Measurements from ENCODE around the gene GRIK2. TPM values are rescaled to one million over a fixed set of nuclear protein-coding genes. Genes with fewer than 3 reads are reported as not detected.

GRIK2 gene
- total RNA-seq, 3 donors from 2014 or later = 1.1 to 3.7 TPM; not detected in 1

DNA sequence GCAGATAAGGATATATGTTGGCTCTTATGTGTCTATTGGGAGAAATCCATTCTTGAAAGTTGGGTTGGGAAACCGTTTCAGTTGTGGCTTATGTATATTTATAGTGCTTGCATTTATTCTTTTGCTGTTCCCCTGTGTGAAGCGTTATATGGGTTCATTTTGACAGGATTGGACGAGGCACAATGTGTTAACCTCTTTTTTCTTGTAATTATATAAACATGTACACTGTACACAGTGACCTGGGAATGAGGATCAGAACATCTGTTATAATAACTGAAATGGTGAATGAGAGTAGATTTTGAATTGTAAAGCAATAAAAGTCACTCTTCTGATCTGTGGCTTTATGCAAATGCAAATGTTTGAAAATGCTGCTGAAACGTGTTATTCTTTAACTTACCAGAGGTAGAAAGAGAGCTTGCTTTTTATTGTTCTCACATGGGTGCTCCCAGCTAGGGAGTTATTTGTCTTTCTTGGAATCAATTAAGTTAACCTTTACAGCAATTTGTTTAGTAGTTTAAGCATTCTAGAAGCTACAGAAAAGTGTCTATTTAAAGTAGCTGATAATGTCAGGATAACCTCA is 213.7 kb downstream of the GRIK2 start:
- no peak for DNase-seq (ENCODE audit: low spot score in 2 of 2)
- H3K27ac ChIP-seq = no peak overlapping the region
- no peak for TF ChIP-seq POLR2A (IDR thresholded peaks at IDR 0.05)
- TF ChIP-seq, protein P1, sequence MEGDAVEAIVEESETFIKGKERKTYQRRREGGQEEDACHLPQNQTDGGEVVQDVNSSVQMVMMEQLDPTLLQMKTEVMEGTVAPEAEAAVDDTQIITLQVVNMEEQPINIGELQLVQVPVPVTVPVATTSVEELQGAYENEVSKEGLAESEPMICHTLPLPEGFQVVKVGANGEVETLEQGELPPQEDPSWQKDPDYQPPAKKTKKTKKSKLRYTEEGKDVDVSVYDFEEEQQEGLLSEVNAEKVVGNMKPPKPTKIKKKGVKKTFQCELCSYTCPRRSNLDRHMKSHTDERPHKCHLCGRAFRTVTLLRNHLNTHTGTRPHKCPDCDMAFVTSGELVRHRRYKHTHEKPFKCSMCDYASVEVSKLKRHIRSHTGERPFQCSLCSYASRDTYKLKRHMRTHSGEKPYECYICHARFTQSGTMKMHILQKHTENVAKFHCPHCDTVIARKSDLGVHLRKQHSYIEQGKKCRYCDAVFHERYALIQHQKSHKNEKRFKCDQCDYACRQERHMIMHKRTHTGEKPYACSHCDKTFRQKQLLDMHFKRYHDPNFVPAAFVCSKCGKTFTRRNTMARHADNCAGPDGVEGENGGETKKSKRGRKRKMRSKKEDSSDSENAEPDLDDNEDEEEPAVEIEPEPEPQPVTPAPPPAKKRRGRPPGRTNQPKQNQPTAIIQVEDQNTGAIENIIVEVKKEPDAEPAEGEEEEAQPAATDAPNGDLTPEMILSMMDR (IDR thresholded peaks at IDR 0.05) = no peak
- no peak for TF ChIP-seq POLR2AphosphoS5 (IDR thresholded peaks at IDR 0.05)
- no peaks in the 10 kb centered on the region for H3K4me1 ChIP-seq
- no peaks in the 10 kb centered on the region for H3K27me3 ChIP-seq
- H3K36me3 ChIP-seq = no peaks in the 10 kb centered on the region
- H3K4me3 ChIP-seq = no peak overlapping the region
- no peaks in the 10 kb centered on the region for H3K9me3 ChIP-seq
- intact Hi-C loops (cut with DNase I; ENCODE audit: low total_unique reads) = no loop called here

DNA sequence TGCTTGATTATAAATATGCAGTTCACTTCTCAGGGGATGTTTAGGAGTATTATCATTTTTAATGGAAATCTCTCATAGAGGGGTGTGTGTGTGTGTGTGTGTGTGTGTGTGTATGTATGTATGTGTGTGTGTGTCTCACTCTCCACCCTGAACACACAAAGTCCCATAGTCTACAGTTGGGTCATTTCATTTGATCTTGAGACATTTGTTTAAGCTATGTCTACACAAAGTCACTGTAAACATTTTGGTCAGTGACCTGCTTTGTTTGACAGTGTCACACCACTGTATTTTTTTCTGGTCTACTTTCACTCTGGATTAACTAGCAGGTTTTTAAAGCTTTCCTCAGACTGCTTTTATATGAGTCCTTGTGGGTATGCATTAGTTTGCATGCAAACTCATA is 215.2 kb downstream of the GRIK2 start:
- DNase-seq (ENCODE audit: low spot score in 2 of 2) = no peak
- Histone ChIP-seq H3K9me3 (no peaks in the 10 kb centered on the region), H3K27me3 (no peaks in the 10 kb centered on the region), H3K27ac (no peak overlapping the region), H3K4me1 (no peaks in the 10 kb centered on the region), H3K4me3 (no peak overlapping the region), H3K36me3 (no peaks in the 10 kb centered on the region)
- TF ChIP-seq, protein P1 (IDR thresholded peaks at IDR 0.05) = no peak
- no peak for TF ChIP-seq POLR2A (IDR thresholded peaks at IDR 0.05)
- TF ChIP-seq POLR2AphosphoS5 (IDR thresholded peaks at IDR 0.05) = no peak
- intact Hi-C loops (cut with DNase I; ENCODE audit: low total_unique reads) = no loop called here

DNA sequence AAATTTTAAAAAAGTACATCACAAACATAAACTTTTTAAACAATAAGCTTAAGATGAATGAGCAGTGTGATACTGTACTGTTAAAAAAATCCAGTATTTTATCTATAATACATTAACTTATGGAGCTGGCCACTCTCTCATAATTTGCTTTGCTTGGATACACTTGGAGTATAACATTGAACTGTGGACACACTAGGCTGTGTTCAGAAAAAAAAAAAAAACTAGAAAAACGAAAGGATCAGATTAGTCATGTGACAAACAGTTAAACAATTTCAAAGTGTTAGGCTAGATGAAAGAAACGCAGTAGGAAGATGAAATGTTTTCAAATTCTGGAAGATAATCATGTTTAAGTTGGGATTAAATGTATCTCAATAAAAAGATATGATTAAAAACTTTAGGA is 220.0 kb downstream of the GRIK2 start:
- intact Hi-C loops (cut with DNase I; ENCODE audit: low total_unique reads) = no loop called here
- no peaks in the 10 kb centered on the region for H3K36me3 ChIP-seq
- no peaks in the 10 kb centered on the region for H3K9me3 ChIP-seq
- TF ChIP-seq, protein P1 (IDR thresholded peaks at IDR 0.05) = no peak
- TF ChIP-seq POLR2AphosphoS5 (IDR thresholded peaks at IDR 0.05) (no peak), POLR2A (IDR thresholded peaks at IDR 0.05) (no peak)
- H3K4me1 ChIP-seq = no peaks in the 10 kb centered on the region
- no peak overlapping the region for H3K4me3 ChIP-seq
- H3K27ac ChIP-seq = no peak overlapping the region
- no peak for DNase-seq (ENCODE audit: low spot score in 2 of 2)
- no peaks in the 10 kb centered on the region for H3K27me3 ChIP-seq

DNA sequence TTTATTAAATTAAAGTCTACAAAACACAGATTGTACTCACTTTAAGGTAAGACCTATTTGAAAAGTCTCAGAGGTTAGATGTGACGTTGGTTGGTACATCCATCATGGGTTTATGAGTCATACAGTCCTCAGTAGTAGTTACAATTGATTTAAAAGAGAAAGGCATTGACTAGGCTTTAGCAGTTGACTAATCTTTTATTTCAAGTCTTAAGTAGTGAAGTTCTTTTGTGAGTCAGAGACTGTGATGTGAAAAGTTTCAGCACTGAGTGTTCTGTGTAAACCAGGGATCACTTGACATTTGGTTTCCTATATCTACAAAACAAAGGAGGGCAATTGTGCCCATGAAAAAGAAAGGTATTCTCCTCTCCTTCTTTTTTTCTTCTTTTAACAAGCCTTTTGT is 221.3 kb downstream of the GRIK2 start:
- TF ChIP-seq POLR2AphosphoS5 (IDR thresholded peaks at IDR 0.05) (no peak), POLR2A (IDR thresholded peaks at IDR 0.05) (no peak)
- TF ChIP-seq, protein P1 (IDR thresholded peaks at IDR 0.05) = no peak
- Histone ChIP-seq H3K9me3 (no peaks in the 10 kb centered on the region), H3K4me1 (no peaks in the 10 kb centered on the region), H3K36me3 (no peaks in the 10 kb centered on the region), H3K27ac (no peak overlapping the region), H3K4me3 (no peak overlapping the region), H3K27me3 (no peaks in the 10 kb centered on the region)
- DNase-seq (ENCODE audit: low spot score in 2 of 2) = no peak
- intact Hi-C loops (cut with DNase I; ENCODE audit: low total_unique reads) = no loop called here

DNA sequence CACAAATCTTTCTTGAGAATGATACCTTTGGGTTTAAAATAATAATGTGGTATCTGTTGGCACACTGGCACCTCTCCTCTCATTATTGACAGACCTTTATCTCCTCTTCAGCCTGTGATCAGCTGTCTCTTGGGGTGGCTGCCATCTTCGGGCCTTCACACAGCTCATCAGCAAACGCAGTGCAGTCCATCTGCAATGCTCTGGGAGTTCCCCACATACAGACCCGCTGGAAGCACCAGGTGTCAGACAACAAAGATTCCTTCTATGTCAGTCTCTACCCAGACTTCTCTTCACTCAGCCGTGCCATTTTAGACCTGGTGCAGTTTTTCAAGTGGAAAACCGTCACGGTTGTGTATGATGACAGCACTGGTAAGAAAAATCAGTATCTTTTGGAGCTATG is 232.8 kb downstream of the GRIK2 start:
- TF ChIP-seq, protein P1 (IDR thresholded peaks at IDR 0.05) = no peak
- TF ChIP-seq POLR2AphosphoS5 (IDR thresholded peaks at IDR 0.05) (no peak), POLR2A (IDR thresholded peaks at IDR 0.05) (no peak)
- no peak overlapping the region for H3K27ac ChIP-seq
- no peak for DNase-seq (ENCODE audit: low spot score in 2 of 2)
- no peak overlapping the region for H3K4me3 ChIP-seq
- intact Hi-C loops (cut with DNase I; ENCODE audit: low total_unique reads) = no loop called here
- no peaks in the 10 kb centered on the region for H3K4me1 ChIP-seq
- H3K27me3 ChIP-seq = no peaks in the 10 kb centered on the region
- no peaks in the 10 kb centered on the region for H3K36me3 ChIP-seq
- no peaks in the 10 kb centered on the region for H3K9me3 ChIP-seq
